NCI-H82 (cell line): Measurements from ENCODE around the gene EHHADH.

Source experiments
- DNase-seq: peaks from one replicate; lab custom pipeline; 2025; lab: John Stamatoyannopoulos, UW

Gene EHHADH

GRCh38 chr3:185197068-185197467 is 56.8 kb downstream of the EHHADH start:
- no peak for DNase-seq

- DNase-seq: no peak
These were observed 58.2 kb downstream of the EHHADH start for GRCh38 chr3:185195652-185196051.

GRCh38 chr3:185188816-185189215 is 65.0 kb downstream of the EHHADH start:
- DNase-seq: peak; percentile 86

GRCh38 chr3:185187391-185187790 is 66.5 kb downstream of the EHHADH start:
- no peak for DNase-seq

- peak; percentile 62 for DNase-seq
These were observed 77.0 kb downstream of the EHHADH start for GRCh38 chr3:185176750-185177359.

GRCh38 chr3:185175370-185175987 is 78.4 kb downstream of the EHHADH start:
- peak; percentile 43 for DNase-seq

- DNase-seq: no peak
These were observed 81.5 kb downstream of the EHHADH start for GRCh38 chr3:185172086-185173049.

- DNase-seq: peak; percentile 76
These were observed 89.2 kb downstream of the EHHADH start for GRCh38 chr3:185164428-185165217.

GRCh38 chr3:185162634-185163033 is 91.2 kb downstream of the EHHADH start:
- DNase-seq: no peak

- no peak for DNase-seq
These were observed 92.1 kb downstream of the EHHADH start for GRCh38 chr3:185161761-185162160.

- DNase-seq: no peak
These were observed 96.5 kb downstream of the EHHADH start for GRCh38 chr3:185157347-185157746.

- no peak for DNase-seq
These were observed 98.2 kb downstream of the EHHADH start for GRCh38 chr3:185155678-185156077.

- no peak for DNase-seq
These were observed 99.8 kb downstream of the EHHADH start for GRCh38 chr3:185153861-185154629.

GRCh38 chr3:185153171-185153771 is 100.6 kb downstream of the EHHADH start:
- DNase-seq: no peak

- peak; percentile 73 for DNase-seq
These were observed 101.3 kb downstream of the EHHADH start, which contains the start of gene C3orf70 for GRCh38 chr3:185152410-185153170. C3orf70 (minus strand) TSS chr3:185153060; CDS start chr3:185152823, 237 bp downstream.

GRCh38 chr3:185151964-185152409 is 101.9 kb downstream of the EHHADH start:
- no peak for DNase-seq

GRCh38 chr3:185151101-185151963 is 102.5 kb downstream of the EHHADH start:
- DNase-seq: no peak

- no peak for DNase-seq
These were observed 103.3 kb downstream of the EHHADH start for GRCh38 chr3:185150561-185150960.

- DNase-seq: no peak
These were observed 104.3 kb downstream of the EHHADH start for GRCh38 chr3:185149591-185149990.
